ENCODE results near the gene NINJ2. TPM values are rescaled to one million over a fixed set of nuclear protein-coding genes. Genes with fewer than 3 reads are reported as not detected.

The NINJ2 gene
- total and polyA plus RNA-seq, 7 donors, result 2.0 to 12.3 (median 7.2) TPM

GRCh38 chr12:526089-526488 lies 137.2 kb downstream of the NINJ2 start:
- no peaks in the 10 kb centered on the region for H3K36me3 ChIP-seq
- intact Hi-C loops (cut with DNase I), result no loop called here
- no peak for DNase-seq
- 78 to 90% methylated on average over 6 of the region's 6 CpGs for WGBS, 2 donors
- TF ChIP-seq EP300 (IDR thresholded peaks at IDR 0.05) (no peak), CTCF (IDR thresholded peaks at IDR 0.05) (no peak), POLR2AphosphoS5 (IDR thresholded peaks at IDR 0.05) (no peak), POLR2A (IDR thresholded peaks at IDR 0.05) (no peak)
- H3K27ac ChIP-seq, result no peak overlapping the region
- H3K4me3 ChIP-seq, result no peak overlapping the region
- peaks cover 0 to 4% (median 0%) of the 10 kb centered on the region in 3 donors for H3K27me3 ChIP-seq
- H3K4me1 ChIP-seq, result no peaks in the 10 kb centered on the region
- H3K9me3 ChIP-seq, result no peaks in the 10 kb centered on the region

GRCh38 chr12:524167-524951 lies 138.9 kb downstream of the NINJ2 start:
- TF ChIP-seq POLR2AphosphoS5 (IDR thresholded peaks at IDR 0.05) (no peak), EP300 (IDR thresholded peaks at IDR 0.05) (no peak), CTCF (IDR thresholded peaks at IDR 0.05) (no peak), POLR2A (IDR thresholded peaks at IDR 0.05) (no peak)
- no peak for DNase-seq
- no peaks in the 10 kb centered on the region for H3K4me1 ChIP-seq
- H3K4me3 ChIP-seq, result no peak overlapping the region
- intact Hi-C loops (cut with DNase I), result no loop called here
- H3K9me3 ChIP-seq, result no peaks in the 10 kb centered on the region
- peaks cover 0 to 11% (median 0%) of the 10 kb centered on the region in 3 donors for H3K27me3 ChIP-seq
- 57 to 77% methylated on average over 10 of the region's 10 CpGs for WGBS, 2 donors
- H3K36me3 ChIP-seq, result no peaks in the 10 kb centered on the region
- no peak overlapping the region for H3K27ac ChIP-seq

- no peaks in the 10 kb centered on the region for H3K36me3 ChIP-seq
- TF ChIP-seq POLR2AphosphoS5 (IDR thresholded peaks at IDR 0.05) (no peak), POLR2A (IDR thresholded peaks at IDR 0.05) (no peak), CTCF (IDR thresholded peaks at IDR 0.05) (no peak), EP300 (IDR thresholded peaks at IDR 0.05) (no peak)
Observed at GRCh38 chr12:522692-523378, 140.4 kb downstream of the NINJ2 start.

GRCh38 chr12:520119-520518 lies 143.1 kb downstream of the NINJ2 start:
- TF ChIP-seq EP300 (IDR thresholded peaks at IDR 0.05) (no peak), CTCF (IDR thresholded peaks at IDR 0.05) (no peak), POLR2AphosphoS5 (IDR thresholded peaks at IDR 0.05) (no peak), POLR2A (IDR thresholded peaks at IDR 0.05) (no peak)
- intact Hi-C loops (cut with DNase I), result no loop called here
- peaks cover 0 to 17% (median 0%) of the 10 kb centered on the region in 3 donors for H3K27me3 ChIP-seq
- no peak overlapping the region for H3K4me3 ChIP-seq
- H3K4me1 ChIP-seq, result no peaks in the 10 kb centered on the region
- no peak overlapping the region for H3K27ac ChIP-seq
- DNase-seq, result no peak
- H3K36me3 ChIP-seq, result no peaks in the 10 kb centered on the region
- H3K9me3 ChIP-seq, result no peaks in the 10 kb centered on the region
- WGBS, 2 donors, result 50 to 65% methylated on average over 2 of the region's 2 CpGs

More at GRCh38 chr12:522692-523378, 140.4 kb downstream of the NINJ2 start:
- intact Hi-C loops (cut with DNase I), result no loop called here
- Histone ChIP-seq H3K4me1 (no peaks in the 10 kb centered on the region), H3K9me3 (no peaks in the 10 kb centered on the region), H3K27me3 (peaks cover 0 to 14% (median 0%) of the 10 kb centered on the region in 3 donors), H3K27ac (no peak overlapping the region), H3K4me3 (no peak overlapping the region)
- DNase-seq, result no peak
- 73 to 86% methylated on average over 7 of the region's 7 CpGs for WGBS, 2 donors

Data from sigmoid colon (tissue), 7 donors.